Stimulated activated CD4-positive, alpha-beta T cell treated with anti-CD3 and anti-CD28 coated beads, Interleukin-15, amount 100 ng/mL, for 48 hours (primary cell): Measurements from ENCODE around the gene C11orf91.
A peak's percentile ranks its signal among the peaks of the same experiment; 100 is the strongest.
"Not testable (repeated sequence)": the region's sequence is repeated elsewhere in the genome, so short reads cannot be mapped to it uniquely, and the experiment has no call there.

Source experiments
- DNase-seq, 2 donors: peaks; one replicate each; pipeline ENCODE4 v3.0.0-alpha.2; 2020; ENCODE audit warnings: low read depth in 2 of 2

The C11orf91 gene

DNA sequence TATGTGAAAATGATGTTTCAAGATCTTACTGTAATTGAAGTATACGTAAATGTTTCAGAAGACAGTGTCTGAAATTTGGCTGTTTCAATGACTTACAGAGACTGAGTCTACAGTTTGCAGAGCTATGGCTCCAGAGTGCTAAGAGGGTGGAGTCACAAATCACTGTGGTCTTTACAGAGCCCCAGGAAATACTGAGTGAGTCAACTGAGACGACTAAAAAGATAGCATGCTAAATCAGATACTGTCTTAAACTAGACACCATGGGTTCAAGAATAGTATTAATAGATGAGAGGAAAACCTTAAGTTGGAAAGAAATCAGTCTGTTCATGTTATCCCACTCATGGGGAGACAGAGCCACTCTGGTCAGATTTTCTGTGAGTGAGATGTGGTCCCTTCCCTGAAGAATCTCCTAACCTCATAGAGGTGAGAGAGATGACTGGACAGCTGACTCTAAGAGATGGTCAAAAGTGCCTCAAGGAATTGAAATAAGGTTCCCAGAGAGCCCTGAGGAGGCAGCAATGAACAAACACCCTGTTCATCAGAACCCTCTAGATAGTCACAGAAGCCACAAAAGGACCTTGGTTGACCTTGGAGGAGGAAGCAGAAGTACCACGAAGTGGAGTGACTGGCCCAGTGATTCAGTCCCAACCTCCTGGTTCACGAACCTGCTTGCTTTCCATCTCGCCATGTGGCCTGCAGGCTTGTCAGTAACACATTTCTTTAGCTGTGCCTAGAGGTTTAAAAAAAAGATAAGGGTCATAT is 30.2 kb downstream of the C11orf91 start:
- peak in 1 of 2 donors; percentile 10 for DNase-seq

DNA sequence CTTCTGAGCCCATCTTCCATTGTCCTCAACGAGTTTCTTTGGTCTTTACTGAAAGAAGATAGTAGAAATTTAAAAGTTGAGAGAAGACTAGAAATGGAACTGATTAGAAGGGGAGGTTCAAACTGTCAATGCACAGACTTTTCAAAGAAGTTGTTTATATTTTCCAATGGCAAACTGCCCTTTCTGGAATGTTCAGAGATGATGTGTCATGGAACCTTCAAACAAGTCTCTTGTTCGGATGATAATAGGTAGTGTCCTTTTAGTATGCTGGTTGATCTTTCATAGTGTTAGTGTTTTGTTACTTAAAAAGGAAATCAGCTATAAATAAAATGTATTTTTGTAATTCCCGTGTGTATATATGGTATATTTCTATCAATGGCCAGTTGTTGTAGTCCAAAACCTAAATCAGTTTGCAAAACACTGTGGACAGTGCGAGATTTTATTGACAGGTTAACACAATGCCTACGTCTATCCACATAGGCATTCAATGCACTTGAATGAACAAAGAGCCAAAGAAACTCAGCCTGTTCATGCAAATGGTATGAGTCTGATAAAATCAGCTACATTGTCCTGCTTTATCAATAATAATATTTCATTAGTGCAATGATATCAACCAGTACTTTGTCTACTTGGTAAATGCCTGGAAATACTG is 30.9 kb downstream of the C11orf91 start:
- no peak for DNase-seq

GRCh38 chr11:33668951-33669596 is 31.6 kb downstream of the C11orf91 start:
- no peak for DNase-seq

DNA sequence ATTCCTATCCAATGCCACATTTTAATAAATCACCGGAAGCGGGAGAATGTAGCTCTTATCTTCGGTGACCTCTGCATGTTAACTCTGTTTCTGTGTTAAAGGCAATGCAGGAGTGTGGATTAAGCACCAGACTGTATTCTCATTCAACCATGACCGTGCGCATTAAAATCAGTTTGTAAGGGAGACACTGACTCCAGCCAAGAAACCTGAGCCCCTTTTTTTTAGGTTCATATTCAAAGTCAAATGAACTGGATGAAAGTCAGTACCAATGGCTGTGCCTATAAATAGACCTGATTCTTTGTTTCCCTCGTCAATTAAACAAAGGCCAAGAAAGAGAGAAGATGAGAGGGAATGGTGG is 32.2 kb downstream of the C11orf91 start:
- DNase-seq = no peak

- DNase-seq = no peak
These were observed 32.7 kb downstream of the C11orf91 start for GRCh38 chr11:33667819-33668467.

DNA sequence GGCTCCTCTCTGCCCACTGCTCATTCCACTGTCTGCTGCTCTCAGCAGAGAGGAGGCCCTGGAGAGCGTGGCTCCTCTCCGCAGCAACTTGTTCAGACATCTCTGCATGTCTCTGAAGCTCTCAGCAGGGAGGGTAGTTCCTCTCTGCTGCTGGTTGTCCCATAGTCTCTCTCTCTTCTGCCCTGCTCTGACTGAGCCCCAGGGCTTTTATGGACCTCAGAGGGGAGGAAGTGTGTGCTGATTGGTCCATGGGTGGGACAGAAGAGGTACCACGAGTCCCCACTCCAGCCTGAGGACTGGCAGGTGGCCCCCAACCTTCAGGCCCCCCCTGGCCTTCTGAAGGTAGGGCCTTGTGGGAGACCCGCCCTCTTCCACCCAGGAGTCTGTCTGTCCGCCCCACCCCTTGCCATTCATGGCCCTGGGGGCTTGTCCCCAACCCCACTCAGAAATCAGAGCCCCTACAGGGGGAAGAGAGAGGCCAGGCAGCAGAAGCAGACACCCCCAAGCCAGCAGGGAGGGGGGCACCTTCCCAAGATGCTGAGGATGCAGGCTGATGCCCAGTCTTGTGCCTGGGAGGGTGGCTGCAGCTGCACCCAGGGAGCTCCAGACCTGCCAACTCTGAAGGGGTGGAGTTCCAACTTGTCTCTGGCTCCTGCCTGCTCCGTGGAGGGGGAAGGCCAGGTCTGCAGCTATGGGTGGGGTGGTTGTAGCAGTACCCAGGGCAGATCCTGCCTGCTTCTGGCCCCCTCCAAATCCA is 35.1 kb downstream of the C11orf91 start:
- DNase-seq = no peak

GRCh38 chr11:33664827-33665226 is 35.8 kb downstream of the C11orf91 start:
- no peak for DNase-seq

DNA sequence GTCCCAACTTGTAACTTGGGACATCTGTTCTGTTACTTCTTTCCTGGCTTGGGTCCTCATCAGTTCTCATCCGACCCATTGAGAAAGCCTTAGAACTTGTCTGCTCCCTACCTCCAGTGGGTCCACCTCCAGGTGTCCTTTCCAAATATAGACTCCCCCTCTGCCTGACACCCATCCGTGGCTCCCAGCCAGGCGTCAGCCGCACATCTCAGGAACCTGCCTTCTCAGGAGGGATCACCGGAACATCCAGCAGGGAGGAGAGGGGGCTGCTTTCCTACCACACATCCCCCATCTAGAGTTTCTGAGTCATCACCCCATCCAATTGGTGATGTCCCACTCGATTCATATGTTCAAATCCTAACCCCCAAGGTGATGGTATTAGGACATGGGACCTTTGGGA is 36.5 kb downstream of the C11orf91 start:
- DNase-seq = no peak

- DNase-seq = no peak
These were observed 37.5 kb downstream of the C11orf91 start for GRCh38 chr11:33663121-33663520.

- not testable (repeated sequence) for DNase-seq
These were observed 39.1 kb downstream of the C11orf91 start for GRCh38 chr11:33661526-33661925.

DNA sequence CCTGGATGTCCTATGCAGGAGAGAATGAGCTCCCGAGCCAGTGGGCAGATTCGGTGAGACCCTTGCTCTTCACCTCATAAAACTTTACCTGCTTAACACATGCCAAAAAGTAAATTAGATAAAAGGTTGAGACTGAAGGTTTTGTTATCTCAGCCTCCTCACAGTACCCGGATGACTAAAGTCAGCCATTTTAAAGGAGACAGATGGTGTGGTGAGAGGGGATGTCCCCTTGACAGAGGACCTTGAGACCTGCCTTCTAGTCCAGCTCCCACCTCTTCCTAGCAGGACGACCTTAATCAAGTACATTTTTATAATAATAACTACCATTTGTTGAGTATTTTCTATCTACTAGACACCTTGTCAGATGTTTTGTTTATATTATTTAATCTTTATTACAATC is 39.7 kb downstream of the C11orf91 start:
- no peak for DNase-seq

- DNase-seq = no peak
These were observed 41.1 kb downstream of the C11orf91 start for GRCh38 chr11:33659370-33660139.

GRCh38 chr11:33658195-33658900 is 42.3 kb downstream of the C11orf91 start:
- DNase-seq = no peak

DNA sequence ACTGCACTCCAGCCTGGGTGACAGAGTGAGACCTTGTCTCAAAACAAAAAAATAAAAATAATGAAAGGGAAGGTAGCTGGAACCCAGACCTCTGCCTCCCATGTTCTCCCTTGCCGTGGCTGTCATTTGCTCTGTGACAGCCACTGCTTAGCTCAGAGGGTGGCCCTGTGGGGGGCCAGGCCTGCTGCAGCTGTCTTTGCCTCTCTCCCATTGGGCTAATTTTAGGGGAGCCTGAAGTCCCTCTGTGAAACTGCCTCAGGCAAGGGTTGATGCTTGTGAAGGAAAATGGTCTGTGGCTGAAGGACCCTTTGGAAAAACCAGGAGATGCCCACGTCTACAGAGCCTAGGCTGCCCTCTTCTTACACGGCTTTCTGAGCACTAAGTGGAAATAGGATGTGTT is 42.9 kb downstream of the C11orf91 start:
- DNase-seq = no peak

- no peak for DNase-seq
These were observed 43.9 kb downstream of the C11orf91 start for GRCh38 chr11:33656768-33657167.

GRCh38 chr11:33655842-33656600 is 44.6 kb downstream of the C11orf91 start:
- DNase-seq = no peak

DNA sequence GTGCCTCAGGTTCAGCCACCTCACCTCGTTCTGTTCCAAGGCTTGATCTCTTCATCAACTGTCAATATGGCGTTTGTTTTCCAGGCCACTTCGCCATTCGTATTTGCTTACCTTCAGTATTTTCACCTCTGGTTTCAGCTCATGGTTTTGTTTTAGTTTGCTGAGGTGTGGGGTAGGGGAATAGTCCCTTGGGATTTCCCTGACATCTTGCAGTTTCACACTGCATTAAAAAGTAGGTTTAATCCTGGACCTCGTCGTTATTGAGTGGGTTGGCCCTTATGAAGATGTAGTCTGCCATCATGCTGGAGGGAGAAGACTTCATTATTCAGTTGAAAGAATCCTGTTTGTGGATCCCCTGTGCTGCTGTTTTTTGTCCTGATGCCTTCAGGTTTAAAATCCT is 46.0 kb downstream of the C11orf91 start:
- DNase-seq = no peak

DNA sequence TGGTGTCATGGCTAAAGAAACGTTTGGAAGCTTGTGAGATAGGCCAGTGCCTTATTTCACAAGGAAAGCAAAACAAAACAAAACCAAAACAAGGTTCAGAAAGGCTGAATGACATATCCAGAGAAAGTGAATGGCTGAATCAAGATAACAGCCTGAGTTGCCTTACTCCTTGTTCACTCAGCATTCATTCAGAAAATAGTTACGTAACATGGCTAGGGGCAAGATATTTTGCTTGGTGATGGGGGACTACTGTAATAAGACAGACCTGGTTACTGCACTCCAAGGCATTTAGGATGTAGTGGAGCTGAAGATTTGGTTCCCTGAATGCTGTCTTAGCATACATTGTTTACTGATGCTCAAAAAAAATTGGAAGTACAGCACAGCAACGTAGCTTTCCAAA is 47.7 kb downstream of the C11orf91 start:
- DNase-seq = no peak

GRCh38 chr11:33652431-33652830 is 48.2 kb downstream of the C11orf91 start:
- DNase-seq = no peak

DNA sequence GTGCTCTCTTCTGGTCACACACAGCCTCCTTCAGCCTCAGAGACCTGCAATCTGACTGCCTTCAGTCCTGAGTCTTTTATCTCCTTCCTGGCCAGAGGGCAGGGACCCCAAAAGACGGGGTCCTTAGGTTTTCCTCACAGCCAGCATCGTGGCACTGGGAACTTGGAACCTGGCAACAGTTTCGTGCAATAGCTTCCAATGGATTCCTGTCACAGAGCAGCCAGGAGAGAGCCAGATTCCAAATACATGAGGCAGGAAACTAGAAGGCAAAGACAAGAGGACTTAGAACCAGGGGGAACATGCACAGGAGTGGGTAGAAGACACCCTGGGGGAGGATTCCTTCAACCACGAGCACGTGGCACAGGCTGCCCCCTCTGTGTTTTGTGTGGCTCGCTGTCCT is 48.6 kb downstream of the C11orf91 start:
- DNase-seq = no peak
